Activated T-helper 1 cell treated with anti-CD3 and anti-CD28 coated beads, Interleukin-2, amount 50 U/mL, for 16 hours (primary cell): ENCODE measurements around the gene CRY2.

Experiments
- DNase-seq, 2 donors: peaks; one replicate each; pipeline ENCODE4 v3.0.0-alpha.2; 2020; ENCODE audit warnings: low read depth in 1 of 2, low spot score in 1 of 2

Gene CRY2

GRCh38 chr11:45877221-45877620 lies 29.9 kb downstream of the CRY2 start:
- DNase-seq, result no peak

GRCh38 chr11:45877845-45878244 lies 30.6 kb downstream of the CRY2 start:
- DNase-seq, result no peak

GRCh38 chr11:45879803-45880686 lies 32.8 kb downstream of the CRY2 start:
- no peak for DNase-seq

- no peak for DNase-seq
Observed at GRCh38 chr11:45880772-45881570, 33.7 kb downstream of the CRY2 start.

GRCh38 chr11:45881708-45882368 lies 34.6 kb downstream of the CRY2 start:
- no peak for DNase-seq

GRCh38 chr11:45884596-45885185 lies 37.4 kb downstream of the CRY2 start:
- no peak for DNase-seq

GRCh38 chr11:45885274-45885920 lies 38.1 kb downstream of the CRY2 start, which contains the start of gene MAPK8IP1:
Gene MAPK8IP1, plus strand, starts transcription at chr11:45885651. Its CDS starts 170 bp downstream, at chr11:45885821.
- DNase-seq, result peak; percentile 13 to 38

- no peak for DNase-seq
Observed at GRCh38 chr11:45885921-45886721, 38.8 kb downstream of the CRY2 start.

GRCh38 chr11:45886816-45887520 lies 39.7 kb downstream of the CRY2 start:
- no peak for DNase-seq

- DNase-seq, result no peak
Observed at GRCh38 chr11:45887587-45887986, 40.3 kb downstream of the CRY2 start.

- DNase-seq, result no peak
Observed at GRCh38 chr11:45889555-45889954, 42.3 kb downstream of the CRY2 start.

- no peak for DNase-seq
Observed at GRCh38 chr11:45889966-45890365, 42.7 kb downstream of the CRY2 start.

- DNase-seq, result no peak
Observed at GRCh38 chr11:45890886-45891550, 43.7 kb downstream of the CRY2 start.

GRCh38 chr11:45892856-45893255 lies 45.6 kb downstream of the CRY2 start:
- DNase-seq, result no peak

GRCh38 chr11:45894555-45895247 lies 47.4 kb downstream of the CRY2 start:
- DNase-seq, result no peak

- no peak for DNase-seq
Observed at GRCh38 chr11:45895553-45896259, 48.4 kb downstream of the CRY2 start.

GRCh38 chr11:45896422-45896984 lies 49.2 kb downstream of the CRY2 start:
- no peak for DNase-seq
